Measurements from ENCODE around the gene ZNF493. TPM values are rescaled to one million over a fixed set of nuclear protein-coding genes. Genes with fewer than 3 reads are reported as not detected.

The ZNF493 gene
- total RNA-seq, 1 experiment from 2014 or later = 26.4 TPM

DNA sequence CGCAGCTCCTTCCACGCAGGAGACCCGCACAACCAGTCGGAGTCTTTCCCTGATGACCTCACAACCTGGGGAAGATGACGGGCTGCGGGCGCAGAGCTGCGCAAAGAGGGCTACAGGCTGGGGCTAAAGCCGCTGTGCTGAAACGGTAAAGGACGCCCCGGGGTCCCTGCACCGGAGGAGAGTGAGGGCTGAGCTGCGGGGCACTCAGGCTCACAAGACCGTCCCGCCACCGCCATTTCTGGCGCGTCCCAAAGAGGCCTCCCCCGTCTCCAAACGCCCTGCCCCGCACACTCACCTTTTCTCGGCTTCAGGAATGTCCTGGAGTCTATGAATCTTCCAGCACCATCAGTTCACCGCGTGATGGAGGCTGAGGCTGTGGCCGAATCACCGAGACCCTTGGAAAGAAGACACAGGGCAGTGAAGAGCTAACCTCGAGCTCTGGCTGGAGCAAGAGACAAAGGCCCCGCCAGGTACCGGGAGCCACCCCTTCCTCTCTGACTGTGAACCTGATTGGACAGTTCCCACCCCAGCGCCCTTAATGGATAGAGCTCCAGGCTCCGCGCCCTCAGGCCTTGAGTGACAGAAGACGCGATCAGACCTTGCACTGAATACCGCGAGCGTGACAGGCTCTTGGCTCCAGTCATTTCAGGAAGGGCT is 66.6 kb downstream of the ZNF493 start:
- peak; percentile 95 for DNase-seq
- Histone ChIP-seq H3K56ac (ENCODE audit: insufficient read length, low read depth, low read length) (no peak overlapping the region), H4K91ac (ENCODE audit: insufficient read length, low read depth, low read length) (no peak overlapping the region), H3K23me2 (ENCODE audit: insufficient read length, low read depth, low read length, poor library complexity, severe bottlenecking) (no peaks in the 10 kb centered on the region), H3T11ph (ENCODE audit: low read length) (no peak overlapping the region), H4K5ac (ENCODE audit: insufficient read length, low read depth, low read length) (no peak overlapping the region), H3K9ac (ENCODE audit: extremely low read depth, insufficient read length, low read length) (peak overlapping the region; percentile 94), H2BK20ac (ENCODE audit: low read depth, low read length, poor library complexity, severe bottlenecking) (no peak overlapping the region), H3K27me3 (ENCODE audit: insufficient read depth, low read length) (no peaks in the 10 kb centered on the region), H3K9me3 (ENCODE audit: control insufficient read depth, low read depth, low read length) (no peaks in the 10 kb centered on the region), H3K23ac (ENCODE audit: insufficient read length, low read depth, low read length) (no peak overlapping the region), H4K20me1 (ENCODE audit: control insufficient read depth, insufficient read depth, insufficient read length) (no peaks in the 10 kb centered on the region), H3K4me2 (ENCODE audit: insufficient read depth, insufficient read length, low read length) (peak overlapping the region; percentile 21), H2AFZ (ENCODE audit: low read length) (no peak overlapping the region), H3K79me2 (ENCODE audit: insufficient read depth, low read length) (peaks cover 4% of the 10 kb centered on the region; the same call in 1 of the 2 replicates), H2BK120ac (ENCODE audit: low read depth, low read length, poor library complexity, severe bottlenecking) (no peak overlapping the region), H2BK15ac (ENCODE audit: low read depth, low read length) (no peak overlapping the region), H3K4ac (ENCODE audit: low read depth, low read length) (no peak overlapping the region), H3K27ac (ENCODE audit: insufficient read length, low read depth, low read length) (no peak overlapping the region), H3K79me1 (ENCODE audit: insufficient read depth, low read depth, low read length, poor library complexity, severe bottlenecking) (no peaks in the 10 kb centered on the region), H2BK5ac (ENCODE audit: insufficient read length, low read length) (no peak overlapping the region), H2BK12ac (ENCODE audit: insufficient read length, low read depth, low read length) (no peak overlapping the region), H2AK5ac (ENCODE audit: insufficient read length, low read length) (no peak overlapping the region), H4K8ac (replicated peaks; ENCODE audit: insufficient read length, low read depth, low read length) (no peak overlapping the region), H3K4me1 (ENCODE audit: insufficient read depth, low read length) (no peaks in the 10 kb centered on the region), H3K18ac (ENCODE audit: insufficient read length, low read depth, low read length) (peak overlapping the region; percentile 88), H3K14ac (ENCODE audit: insufficient read depth, low read length) (peak overlapping the region; percentile 96)
- peaks cover 11 to 32% of the 10 kb centered on the region in 2 experiments for H3K9me3 Mint-ChIP-seq
- H3K4me1 Mint-ChIP-seq = peaks cover 9 to 11% of the 10 kb centered on the region in 2 experiments
- peak overlapping the region; percentile 97 to 100 (median 100) for H3K27ac Mint-ChIP-seq
- no peak for TF ChIP-seq CTCF (conservative IDR thresholded peaks at IDR 0.05)
- H3K27me3 Mint-ChIP-seq (ENCODE audit: low read depth) = no peaks in the 10 kb centered on the region
- H3K4me3 Mint-ChIP-seq = peak overlapping the region; percentile 99 to 100
- WGBS (ENCODE audit: extremely low coverage, insufficient read length, low lambda C conversion rate) = no CpG with 5 or more reads among the region's 38 CpGs
- H3K36me3 Mint-ChIP-seq (ENCODE audit: insufficient read depth in 1 of 3, low read depth in 3 of 3) = peaks cover 26 to 35% (median 32%) of the 10 kb centered on the region in 3 experiments
